Measurements from ENCODE around the gene SEZ6L2.

- TF ChIP-seq CTCF (IDR thresholded peaks at IDR 0.05) (no peak), POLR2A (IDR thresholded peaks at IDR 0.05) (no peak)
Measured at GRCh38 chr16:29849505-29849904, 49.8 kb downstream of the SEZ6L2 start.

Measured in thyroid gland (tissue), 4 donors.